OCI-LY1 (cell line): ENCODE data around the gene FUCA2.

Source experiments
- H2AFZ ChIP-seq: fragments of 200-600 bp; sonication (generic), shearing (Covaris generic); 2 replicates; pipeline ENCODE4 v1.6.0; 2014; ENCODE audit warnings: antibody characterized with exemption, mild to moderate bottlenecking, low read length
- H3F3A ChIP-seq: fragments of 200-600 bp; sonication (generic), shearing (Covaris generic); 2 replicates; pipeline ENCODE4 v1.6.0; 2014; ENCODE audit warnings: mild to moderate bottlenecking, antibody characterized with exemption, low read length, moderate library complexity; ENCODE audit not compliant: insufficient read depth
- H3K27ac ChIP-seq: fragments of 200-600 bp; sonication (generic); 2 replicates; pipeline ENCODE4 v1.5.1; 2014; ENCODE audit warnings: low read length, mixed run types, mild to moderate bottlenecking, low read depth; ENCODE audit not compliant: poor library complexity, severe bottlenecking
- H3K27me3 ChIP-seq: fragments of 200-600 bp; sonication (generic); 2 replicates; pipeline ENCODE4 v1.6.0; 2014; ENCODE audit warnings: antibody characterized with exemption, mild to moderate bottlenecking, low read length, moderate library complexity; ENCODE audit not compliant: insufficient read depth
- H3K36me3 ChIP-seq: fragments of 200-600 bp; sonication (generic); 2 replicates; pipeline ENCODE4 v1.6.1; 2014; ENCODE audit warnings: mild to moderate bottlenecking, antibody characterized with exemption, low read length, moderate library complexity, mixed read lengths; ENCODE audit not compliant: insufficient read depth
- H3K4me1 ChIP-seq: fragments of 200-600 bp; sonication (generic); 2 replicates; pipeline ENCODE4 v1.5.1; 2014; ENCODE audit warnings: mild to moderate bottlenecking, low read length, moderate library complexity; ENCODE audit not compliant: insufficient read depth, severe bottlenecking
- H3K4me2 ChIP-seq: fragments of 200-600 bp; sonication (generic), shearing (Covaris generic); 2 replicates; pipeline ENCODE4 v1.6.1; 2014; ENCODE audit warnings: low read length
- H3K4me3 ChIP-seq: fragments of 200-600 bp; sonication (generic); 2 replicates; pipeline ENCODE4 v1.5.1; 2014; ENCODE audit warnings: low read length, low read depth, mild to moderate bottlenecking, mixed read lengths; ENCODE audit not compliant: poor library complexity, severe bottlenecking
- H3K79me2 ChIP-seq: fragments of 200-600 bp; shearing (Covaris generic); 2 replicates; pipeline ENCODE4 v1.6.1; 2016; ENCODE audit warnings: mixed run types, low read length, mixed read lengths; ENCODE audit not compliant: insufficient read depth
- H3K9ac ChIP-seq: fragments of 200-600 bp; sonication (generic), shearing (Covaris generic); 2 replicates; pipeline ENCODE4 v1.6.1; 2014; ENCODE audit warnings: mild to moderate bottlenecking, low read length, mixed read lengths
- H3K9me2 ChIP-seq: fragments of 200-600 bp; sonication (generic), shearing (Covaris generic); 2 replicates; pipeline ENCODE4 v1.6.1; 2014; ENCODE audit warnings: low read depth, mild to moderate bottlenecking, low read length, mixed read lengths
- H3K9me3 ChIP-seq: fragments of 200-600 bp; shearing (Covaris generic); 2 replicates; pipeline ENCODE4 v1.6.1; 2014; ENCODE audit warnings: low read length, mixed read lengths
- H4K20me1 ChIP-seq: fragments of 200-600 bp; sonication (generic), shearing (Covaris generic); 2 replicates; pipeline ENCODE4 v1.6.0; 2016; ENCODE audit warnings: mild to moderate bottlenecking, low read length; ENCODE audit not compliant: insufficient read depth
- CTCF ChIP-seq: fragments of 200-600 bp; sonication (generic), shearing (Covaris generic); IDR thresholded peaks from 2 replicates; pipeline ENCODE4 v1.5.1; 2017; ENCODE audit warnings: mild to moderate bottlenecking, antibody characterized with exemption, low read length, moderate library complexity, mixed read lengths
- EZH2 ChIP-seq: fragments of 200-600 bp; sonication (generic), shearing (Covaris generic); IDR thresholded peaks from 2 replicates; pipeline ENCODE4 v1.8.0; 2017; ENCODE audit warnings: borderline replicate concordance, mixed run types, mild to moderate bottlenecking, antibody characterized with exemption, low read length, moderate library complexity, mixed read lengths

FUCA2 gene

GRCh38 chr6:143510991-143511891 lies at the start of gene FUCA2:
FUCA2 (minus strand) TSS chr6:143511720; CDS start chr6:143511634, 86 bp downstream.
- H3K27ac ChIP-seq, result no peak within 1 kb of the TSS

GRCh38 chr6:143561105-143561704 lies 49.7 kb upstream of the FUCA2 start:
- Histone ChIP-seq H3K36me3 (no peaks in the 10 kb centered on the region), H3K27ac (no peak overlapping the region), H3K4me3 (no peak overlapping the region), H3K9ac (no peak overlapping the region), H3K9me2 (no peaks in the 10 kb centered on the region), H2AFZ (no peak overlapping the region), H3K79me2 (no peaks in the 10 kb centered on the region), H3K4me2 (no peak overlapping the region), H3K4me1 (no peaks in the 10 kb centered on the region), H4K20me1 (no peaks in the 10 kb centered on the region), H3K27me3 (no peaks in the 10 kb centered on the region), H3F3A (no peaks in the 10 kb centered on the region), H3K9me3 (no peaks in the 10 kb centered on the region)
- TF ChIP-seq CTCF, result no peak

More at GRCh38 chr6:143510991-143511891, at the start of gene FUCA2:
- H3K27me3 ChIP-seq, result no peaks in the 10 kb centered on the region
- peak within 1 kb of the TSS; percentile 67 for H3K4me2 ChIP-seq
- peak within 1 kb of the TSS; percentile 39; the same call in 1 of the 2 replicates for H3K9ac ChIP-seq
- no peaks in the 10 kb centered on the region for H3F3A ChIP-seq
- H3K36me3 ChIP-seq, result no peaks in the 10 kb centered on the region
- no peaks in the 10 kb centered on the region for H3K79me2 ChIP-seq
- H3K9me3 ChIP-seq, result no peaks in the 10 kb centered on the region
- peaks cover 14% of the 10 kb centered on the region for H3K4me1 ChIP-seq
- peak within 1 kb of the TSS; percentile 98 for H2AFZ ChIP-seq
- no peaks in the 10 kb centered on the region for H4K20me1 ChIP-seq
- H3K4me3 ChIP-seq, result peak within 1 kb of the TSS; percentile 49
- no peak for TF ChIP-seq EZH2
- TF ChIP-seq CTCF, result no peak
- no peaks in the 10 kb centered on the region for H3K9me2 ChIP-seq

GRCh38 chr6:143559051-143559660 lies 47.6 kb upstream of the FUCA2 start:
- H3K9ac ChIP-seq, result no peak overlapping the region
- H3K27me3 ChIP-seq, result no peaks in the 10 kb centered on the region
- H3K36me3 ChIP-seq, result no peaks in the 10 kb centered on the region
- TF ChIP-seq CTCF (no peak), EZH2 (no peak)
- H2AFZ ChIP-seq, result no peak overlapping the region
- H3K4me1 ChIP-seq, result no peaks in the 10 kb centered on the region
- H3F3A ChIP-seq, result no peaks in the 10 kb centered on the region
- no peak overlapping the region for H3K4me2 ChIP-seq
- no peak overlapping the region for H3K27ac ChIP-seq
- H3K79me2 ChIP-seq, result no peaks in the 10 kb centered on the region
- H3K9me3 ChIP-seq, result no peaks in the 10 kb centered on the region
- H3K9me2 ChIP-seq, result no peaks in the 10 kb centered on the region
- H3K4me3 ChIP-seq, result no peak overlapping the region
- H4K20me1 ChIP-seq, result no peaks in the 10 kb centered on the region
